ENCODE data around the gene RANBP3L.

DNA sequence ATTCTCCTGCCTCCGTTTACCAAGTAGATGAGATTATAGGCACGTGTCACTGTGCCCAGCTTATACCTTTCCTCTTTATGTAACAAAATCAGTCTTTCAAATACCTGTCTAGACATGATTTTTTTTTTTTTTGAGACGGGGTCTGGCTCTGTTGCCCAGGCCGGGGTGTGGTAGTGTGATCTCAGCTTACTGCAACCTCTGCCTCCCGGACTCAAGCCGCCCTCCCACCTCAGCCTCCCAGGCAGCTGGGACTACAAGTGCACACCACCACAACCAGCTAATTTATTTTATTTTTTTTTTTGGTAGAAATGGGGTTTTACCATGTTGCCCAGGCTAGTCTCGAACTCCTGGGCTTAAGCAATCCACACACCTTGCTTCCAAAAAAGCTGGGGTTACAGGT is 73.2 kb downstream of the RANBP3L start:
- TF ChIP-seq, protein P1, sequence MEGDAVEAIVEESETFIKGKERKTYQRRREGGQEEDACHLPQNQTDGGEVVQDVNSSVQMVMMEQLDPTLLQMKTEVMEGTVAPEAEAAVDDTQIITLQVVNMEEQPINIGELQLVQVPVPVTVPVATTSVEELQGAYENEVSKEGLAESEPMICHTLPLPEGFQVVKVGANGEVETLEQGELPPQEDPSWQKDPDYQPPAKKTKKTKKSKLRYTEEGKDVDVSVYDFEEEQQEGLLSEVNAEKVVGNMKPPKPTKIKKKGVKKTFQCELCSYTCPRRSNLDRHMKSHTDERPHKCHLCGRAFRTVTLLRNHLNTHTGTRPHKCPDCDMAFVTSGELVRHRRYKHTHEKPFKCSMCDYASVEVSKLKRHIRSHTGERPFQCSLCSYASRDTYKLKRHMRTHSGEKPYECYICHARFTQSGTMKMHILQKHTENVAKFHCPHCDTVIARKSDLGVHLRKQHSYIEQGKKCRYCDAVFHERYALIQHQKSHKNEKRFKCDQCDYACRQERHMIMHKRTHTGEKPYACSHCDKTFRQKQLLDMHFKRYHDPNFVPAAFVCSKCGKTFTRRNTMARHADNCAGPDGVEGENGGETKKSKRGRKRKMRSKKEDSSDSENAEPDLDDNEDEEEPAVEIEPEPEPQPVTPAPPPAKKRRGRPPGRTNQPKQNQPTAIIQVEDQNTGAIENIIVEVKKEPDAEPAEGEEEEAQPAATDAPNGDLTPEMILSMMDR (IDR thresholded peaks at IDR 0.05; ENCODE audit: insufficient read depth, low read length, poor library complexity, severe bottlenecking), result no peak
- no peak for TF ChIP-seq EZH2phosphoT487 (conservative IDR thresholded peaks at IDR 0.05; ENCODE audit: low read length)

Measured in SU-DHL-6 (cell line).